H54 (cell line): Measurements from ENCODE around the gene TRMT112.

Source experiments
- DNase-seq: peaks from one replicate; pipeline ENCODE4 v3.0.0; 2011; ENCODE audit warnings: low spot score, mixed read lengths; ENCODE audit not compliant: insufficient read length
- FAIRE-seq: peaks from 3 replicates; lab custom pipeline; 2011; peaks lifted over from hg19 to GRCh38; lab: Jason Lieb, UNC
- POLR2A ChIP-seq: IDR thresholded peaks from 2 replicates; pipeline ENCODE4 v1.6.1; 2011; ENCODE audit warnings: low read depth, mild to moderate bottlenecking, low read length

Gene TRMT112

DNA sequence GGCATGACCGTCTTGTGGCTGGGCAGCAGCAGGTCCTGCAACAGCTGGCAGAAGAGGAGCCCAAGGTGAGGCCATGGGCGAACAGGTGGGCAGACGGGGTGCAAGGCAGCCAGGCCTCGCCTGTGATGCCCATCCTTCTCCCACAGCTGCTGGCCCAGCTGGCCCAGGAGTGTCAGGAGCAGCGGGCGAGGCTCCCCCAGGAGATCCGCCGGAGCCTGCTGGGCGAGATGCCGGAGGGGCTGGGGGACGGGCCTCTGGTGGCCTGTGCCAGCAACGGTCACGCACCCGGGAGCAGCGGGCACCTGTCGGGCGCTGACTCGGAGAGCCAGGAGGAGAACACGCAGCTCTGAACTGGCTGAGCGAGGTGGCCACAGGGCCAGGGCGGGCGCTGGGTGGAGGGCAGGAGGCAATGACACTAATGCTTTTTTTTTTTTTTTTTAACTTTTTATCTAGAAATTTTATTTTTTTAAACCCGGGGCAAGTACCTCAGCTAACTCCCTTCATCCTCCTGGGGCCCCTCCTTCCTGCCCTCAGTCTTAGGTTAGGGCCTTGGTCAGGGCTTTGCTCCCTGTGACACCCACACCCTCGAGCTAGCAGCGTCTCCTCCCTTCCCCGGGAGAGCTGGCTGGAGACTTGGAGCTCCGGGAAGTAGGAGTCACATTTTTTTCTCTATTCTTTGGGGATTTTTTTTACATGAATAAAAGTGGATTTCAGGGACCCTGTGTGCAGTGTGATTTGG lies 50.0 kb downstream of the TRMT112 start:
- FAIRE-seq = no peak
- TF ChIP-seq POLR2A = no peak
- no peak for DNase-seq
